SKM-1 (cell line): Measurements from ENCODE around the gene ATXN10.
"Not testable (repeated sequence)": the region's sequence is repeated elsewhere in the genome, so short reads cannot be mapped to it uniquely, and the experiment has no call there.

Source experiments
- DNase-seq: peaks from one replicate; lab custom pipeline; 2025; ENCODE audit not compliant: unreplicated experiment; lab: John Stamatoyannopoulos, UW

The ATXN10 gene

DNA sequence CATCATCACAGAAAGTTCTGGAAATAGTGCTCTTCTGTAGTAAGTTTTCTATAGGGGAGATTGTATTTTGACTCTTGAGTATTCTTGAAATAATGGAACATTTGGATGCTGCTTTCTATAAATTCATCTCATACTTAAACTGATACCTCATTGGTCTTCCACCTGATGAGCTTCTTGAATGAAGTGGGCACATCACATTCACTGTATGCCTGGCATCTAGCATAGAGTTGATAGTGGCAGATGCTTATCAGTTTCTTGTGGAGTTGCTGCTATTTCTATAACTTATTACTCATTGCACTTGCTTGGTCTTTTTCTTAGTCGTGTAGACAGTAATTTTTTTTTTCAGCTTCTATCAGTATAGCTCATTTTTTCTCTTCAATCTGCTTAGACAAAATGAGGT lies 5.4 kb downstream of the ATXN10 start:
- DNase-seq = no peak

DNA sequence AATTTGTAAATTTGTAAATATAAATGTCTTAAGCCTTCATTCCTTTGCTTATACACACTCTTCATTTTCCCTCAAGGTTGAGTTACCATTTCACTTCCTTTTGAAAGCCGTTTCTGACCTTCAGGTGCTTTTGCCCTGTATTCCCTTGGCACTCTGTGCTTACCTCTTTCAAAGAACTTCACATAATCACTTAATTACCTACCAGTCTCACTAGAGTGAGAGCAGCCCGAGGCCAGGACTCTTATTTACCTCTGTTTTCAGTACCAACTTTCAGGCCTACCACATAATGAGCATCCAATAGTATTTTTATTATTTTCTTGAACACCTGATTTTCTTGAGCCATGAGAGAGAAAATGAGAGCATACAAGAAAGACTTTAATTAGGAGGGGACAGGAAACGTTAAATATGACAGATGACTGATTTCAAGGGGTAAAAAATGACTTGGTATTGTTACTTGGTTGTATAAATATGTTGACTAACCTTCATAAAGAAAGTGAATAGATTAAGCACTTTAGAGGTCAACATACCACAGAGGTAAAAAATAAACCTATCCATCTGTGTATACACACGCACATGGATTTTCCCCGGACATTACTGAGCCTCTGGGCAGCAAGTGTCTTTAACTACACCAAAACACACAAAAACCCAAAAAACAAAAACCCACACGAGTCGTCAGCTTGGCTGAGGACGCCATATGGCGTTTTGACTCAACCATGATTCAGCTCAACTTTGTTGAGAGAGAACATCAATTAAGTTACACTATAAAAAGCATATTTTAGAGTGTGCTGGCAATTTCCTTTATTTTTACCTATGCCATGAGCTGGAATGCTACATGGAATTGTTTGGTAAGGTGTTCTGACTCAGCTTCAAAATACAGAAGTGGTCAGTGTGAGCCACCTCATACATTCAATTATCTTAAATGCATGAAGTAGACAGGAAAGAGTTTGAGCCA lies 7.6 kb downstream of the ATXN10 start:
- no peak for DNase-seq

DNA sequence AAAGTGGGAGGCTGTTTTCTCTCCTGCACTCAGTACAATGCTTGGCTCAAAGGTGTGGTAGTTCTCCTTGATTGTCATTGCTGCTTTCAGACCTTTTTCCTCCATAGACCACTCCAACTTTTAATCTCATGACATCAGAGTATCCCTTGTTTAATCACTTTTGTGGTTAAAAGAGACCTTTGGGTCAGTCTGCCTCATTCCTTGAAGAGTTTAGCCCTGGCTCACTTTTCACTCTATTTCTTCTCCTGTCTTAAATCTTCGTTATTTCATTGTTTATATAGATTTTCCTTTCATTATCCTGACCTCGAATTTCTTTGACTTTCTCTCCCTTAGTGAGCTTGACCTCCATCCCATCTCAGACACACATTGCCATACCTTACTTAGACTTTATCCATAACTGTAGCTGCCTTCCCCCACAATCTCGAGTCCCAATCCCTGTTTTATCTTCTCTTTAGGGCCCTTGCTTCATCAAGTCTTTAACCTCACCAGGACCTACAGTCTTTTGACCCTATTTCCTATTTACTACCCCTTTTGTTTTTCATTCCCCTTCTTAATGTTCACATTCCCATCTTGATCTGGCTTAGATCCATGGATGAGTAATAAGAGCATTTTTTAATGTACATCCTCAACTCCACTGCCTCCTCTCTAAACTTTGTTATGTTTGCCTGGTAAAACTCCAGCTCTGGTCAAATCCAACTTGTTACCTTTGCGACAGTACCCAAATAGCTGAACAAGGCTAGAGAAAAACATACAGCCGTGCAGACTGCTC lies 9.5 kb downstream of the ATXN10 start:
- no peak for DNase-seq

DNA sequence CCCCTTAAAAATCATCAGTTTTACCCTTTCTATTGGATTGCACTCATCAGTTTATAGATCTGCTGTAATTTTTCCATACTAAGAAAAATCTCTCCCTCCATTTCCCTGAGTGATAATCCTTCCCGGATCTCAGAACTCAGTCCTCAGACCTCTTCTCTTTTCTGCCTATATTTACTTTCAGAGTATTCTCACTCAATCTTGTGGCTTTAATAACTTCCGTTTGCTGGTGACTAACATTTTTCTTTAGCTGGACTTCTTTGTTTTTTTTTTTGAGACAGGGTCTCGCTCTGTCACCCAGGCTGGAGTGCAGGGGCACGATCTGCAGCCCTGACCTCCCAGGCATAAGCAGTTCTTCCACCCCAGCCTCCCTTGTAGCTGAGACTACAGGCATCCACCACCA lies 10.4 kb downstream of the ATXN10 start:
- DNase-seq = no peak

DNA sequence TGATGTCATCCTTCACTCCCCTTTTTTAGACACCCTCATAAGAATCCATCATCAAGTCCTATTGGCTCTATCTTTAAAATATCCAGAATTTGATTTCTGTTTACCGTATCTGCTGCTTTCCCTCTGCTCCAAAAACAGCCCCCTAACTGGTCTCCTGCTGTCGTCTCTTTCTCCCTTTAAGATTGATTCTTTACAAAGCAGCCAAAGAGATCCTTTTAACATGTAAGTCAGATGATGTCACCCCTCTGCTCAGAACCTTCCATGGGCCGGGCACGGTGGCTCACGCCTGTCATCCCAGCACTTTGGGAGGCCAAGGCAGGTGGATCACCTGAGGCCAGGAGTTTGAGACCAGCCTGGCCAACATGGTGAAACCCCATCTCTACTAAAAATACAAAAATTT lies 11.1 kb downstream of the ATXN10 start:
- DNase-seq = not testable (repeated sequence)

DNA sequence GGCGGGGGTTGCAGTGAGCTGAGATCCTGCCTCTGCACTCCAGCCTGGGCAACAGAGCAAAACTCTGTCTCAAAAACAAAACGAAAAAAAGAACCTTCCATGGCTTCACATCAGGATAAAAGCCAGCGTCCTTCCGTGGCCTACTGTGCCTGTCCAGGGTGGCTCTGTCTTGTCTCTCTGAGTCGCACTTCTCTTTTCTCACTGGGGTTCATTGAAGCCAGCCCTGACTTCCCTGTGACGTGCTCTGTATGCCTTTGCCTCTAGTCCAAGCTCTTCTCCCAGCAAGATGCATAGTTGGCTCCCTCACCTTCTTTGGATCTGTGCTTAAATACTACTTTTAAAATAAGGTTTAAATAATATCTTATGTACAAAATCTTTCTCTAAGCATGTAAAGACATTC lies 11.6 kb downstream of the ATXN10 start:
- peak; percentile 69 for DNase-seq

DNA sequence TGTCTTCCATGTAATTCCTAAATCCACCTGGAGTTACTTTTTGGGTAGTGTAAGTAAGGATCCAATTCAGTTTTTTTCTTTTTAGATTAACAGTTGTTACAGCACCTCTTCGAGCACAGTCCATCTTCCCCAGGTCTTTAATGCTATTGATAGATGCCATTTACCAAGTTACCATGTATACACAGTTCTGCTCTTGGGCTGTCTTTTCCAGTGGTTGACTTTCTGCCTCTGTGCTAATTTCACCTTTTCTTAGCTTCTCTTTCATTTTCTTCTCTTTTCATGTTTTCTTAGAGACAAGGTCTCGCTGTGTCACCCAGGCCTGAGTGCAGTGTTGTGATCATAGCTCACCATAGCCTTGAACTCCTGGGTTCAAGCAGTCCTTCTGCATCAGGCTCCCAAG lies 12.0 kb downstream of the ATXN10 start:
- DNase-seq = no peak

DNA sequence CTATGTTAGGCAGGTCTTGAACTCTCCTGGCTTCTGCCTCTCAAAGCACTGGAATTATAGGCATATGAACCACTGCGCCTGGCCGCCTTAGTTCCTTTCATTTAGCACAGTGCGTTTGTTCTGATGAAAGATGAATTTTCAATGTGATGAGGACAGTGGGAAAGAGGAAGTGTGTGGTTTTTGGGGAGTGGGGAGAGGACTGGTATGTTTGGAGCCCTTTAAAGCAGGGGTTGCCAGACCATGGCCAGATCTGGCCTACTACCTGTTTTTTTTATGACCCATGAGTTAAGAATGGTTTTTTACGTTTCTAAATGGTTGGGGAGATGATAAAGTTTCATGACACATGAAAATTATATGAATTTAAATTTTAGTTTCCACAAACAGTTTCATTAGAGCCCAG lies 12.5 kb downstream of the ATXN10 start:
- DNase-seq = peak; percentile 70

DNA sequence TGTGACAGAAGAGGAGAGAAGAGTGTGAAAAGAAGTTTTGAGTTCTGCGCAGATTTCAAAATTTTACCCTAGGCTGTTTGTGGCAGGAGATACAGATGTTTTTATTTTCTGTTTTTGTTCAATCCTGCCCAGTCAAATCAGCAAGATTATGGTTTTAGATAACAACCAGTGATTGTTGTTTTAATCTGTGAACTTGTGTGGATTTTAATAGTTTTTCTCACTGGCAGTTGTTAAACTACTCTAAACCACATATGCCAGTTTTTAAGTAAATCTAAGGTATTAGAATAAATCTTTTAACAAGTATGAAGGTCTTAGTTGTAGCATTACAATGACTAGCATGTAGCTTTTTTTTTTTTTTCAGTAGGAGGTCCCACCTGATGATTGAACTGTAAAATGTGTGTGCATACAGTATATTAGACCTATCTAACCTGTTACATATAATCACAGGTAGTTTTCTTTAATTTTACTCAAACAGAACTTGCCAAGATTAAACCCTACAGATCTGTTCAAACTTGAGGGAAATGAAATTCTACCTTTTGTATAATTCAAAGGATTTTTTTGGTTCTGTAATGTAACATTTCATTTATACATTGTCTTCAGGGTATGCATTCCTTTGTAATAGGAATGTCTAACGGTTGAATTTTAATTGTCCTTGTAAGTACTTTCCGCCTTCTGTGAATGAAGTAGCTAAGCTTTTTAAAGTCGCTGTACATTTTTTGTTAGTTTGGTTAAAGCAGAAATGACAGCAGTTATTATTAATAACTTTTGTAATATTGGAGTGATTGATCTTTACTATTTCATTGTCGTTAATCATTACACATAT lies 13.3 kb downstream of the ATXN10 start:
- DNase-seq = no peak

DNA sequence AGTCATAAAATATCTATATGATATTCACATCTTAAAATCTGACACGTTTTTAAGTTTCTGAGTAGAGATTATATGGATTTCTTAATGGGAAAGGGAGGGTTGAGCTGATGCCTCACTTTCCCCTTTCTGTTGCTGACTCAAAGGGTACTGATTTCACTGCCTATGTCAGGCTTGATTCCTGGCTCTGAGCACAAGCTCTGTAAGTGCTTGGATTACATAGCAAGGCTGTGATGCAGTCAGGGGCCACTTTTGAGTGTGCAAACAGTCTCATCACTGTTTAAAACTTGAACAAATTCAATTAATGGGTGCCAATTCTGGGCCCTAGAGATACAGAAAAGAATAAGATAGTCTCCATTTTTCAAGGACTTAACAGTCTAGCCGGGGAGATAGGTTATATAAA lies 14.4 kb downstream of the ATXN10 start:
- no peak for DNase-seq

DNA sequence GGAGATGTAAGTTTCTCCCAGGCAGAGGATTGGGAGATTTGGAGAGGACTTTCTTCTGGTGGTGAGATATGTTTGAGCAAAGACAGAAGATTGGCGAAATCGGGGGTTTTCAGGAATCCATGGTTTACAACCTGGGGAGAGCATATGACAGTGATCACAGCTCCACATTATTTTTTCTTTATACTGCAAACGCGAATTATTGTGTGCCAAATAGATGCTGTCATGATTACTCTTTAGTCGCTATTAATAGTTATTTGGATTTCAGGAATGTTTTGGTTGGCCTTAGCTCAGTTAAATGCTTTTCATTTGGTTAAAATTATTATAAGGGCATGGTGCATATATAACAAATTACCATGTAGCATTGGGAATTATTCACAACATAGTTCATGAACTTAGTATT lies 15.2 kb downstream of the ATXN10 start:
- DNase-seq = no peak

DNA sequence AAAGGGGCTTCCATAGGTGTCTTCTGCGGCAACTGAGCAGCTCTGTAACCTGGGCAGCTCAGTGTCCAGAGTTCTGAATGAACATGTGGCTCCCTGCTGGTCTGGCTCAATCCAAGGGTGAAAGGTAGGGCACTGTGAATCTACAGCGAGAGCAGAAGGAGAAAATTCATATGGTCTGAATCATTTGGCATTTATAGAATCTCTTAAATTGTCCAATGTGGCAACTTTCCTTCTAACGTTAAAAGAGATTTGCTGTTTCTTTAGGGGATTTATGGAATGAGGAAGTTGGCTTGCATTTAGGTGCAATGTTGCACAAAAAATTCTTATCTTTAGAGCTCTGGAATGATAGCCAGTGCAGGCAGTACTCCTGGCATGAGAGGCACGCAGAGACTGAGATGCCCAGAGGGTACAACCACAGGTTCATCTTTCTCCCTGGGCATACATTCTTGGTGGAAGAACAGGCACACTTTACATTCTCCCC lies 17.0 kb downstream of the ATXN10 start:
- DNase-seq = no peak

DNA sequence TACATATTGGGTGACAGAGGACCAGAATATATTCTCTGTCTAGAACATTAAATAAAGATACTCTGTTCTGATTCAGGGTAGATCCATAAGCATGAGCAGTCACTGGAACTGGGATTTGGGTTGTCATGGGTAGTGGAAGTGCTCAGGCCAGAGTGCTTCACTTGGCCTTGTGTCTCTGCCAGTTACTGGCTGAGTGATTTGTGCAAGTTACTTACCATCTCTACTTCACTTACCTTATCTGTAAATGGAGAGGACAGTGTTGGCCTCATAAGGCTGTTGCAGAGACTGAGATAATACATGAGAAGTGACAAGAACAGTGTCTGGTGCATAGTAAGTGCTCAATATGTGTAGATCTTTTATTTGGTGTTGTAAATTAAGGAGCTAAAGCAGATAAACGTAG lies 17.6 kb downstream of the ATXN10 start:
- no peak for DNase-seq

DNA sequence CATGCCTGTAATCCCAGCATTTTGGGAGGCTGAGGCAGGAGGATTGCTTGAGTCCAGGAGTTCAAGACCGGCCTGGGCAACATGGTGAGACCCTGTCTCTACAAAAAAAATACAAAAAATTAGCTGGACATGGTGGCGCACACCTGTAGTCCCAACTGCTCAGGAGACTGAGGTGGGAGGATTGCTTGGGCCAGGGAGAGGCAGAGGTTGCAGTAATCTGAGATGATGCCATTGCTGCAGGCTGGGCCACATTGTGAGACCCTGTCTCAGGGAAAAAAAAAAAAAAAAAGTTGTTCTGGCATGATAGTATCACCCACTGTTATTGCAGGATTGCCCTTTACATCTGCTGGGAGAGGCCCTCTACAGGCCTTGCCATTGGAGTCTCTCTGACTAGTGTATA lies 18.4 kb downstream of the ATXN10 start:
- DNase-seq = no peak

DNA sequence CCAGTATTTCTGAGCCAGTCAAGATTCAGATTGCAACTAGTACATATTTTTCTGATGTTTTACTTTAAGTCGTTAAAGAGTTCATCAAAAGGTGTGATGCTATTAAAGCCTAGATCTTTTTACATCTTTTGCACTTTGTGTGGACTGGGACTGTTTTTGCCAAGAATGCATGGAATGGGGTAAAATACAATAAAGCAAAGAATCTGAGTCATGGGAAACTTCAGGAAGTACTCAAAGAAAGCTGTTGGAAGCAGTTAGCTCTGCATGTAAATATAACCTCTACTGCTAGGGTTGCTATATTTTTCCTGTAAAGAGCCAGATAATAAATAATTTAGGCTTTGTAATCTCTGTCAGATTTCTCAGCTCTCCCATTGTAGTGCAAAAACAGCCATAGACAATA lies 20.9 kb downstream of the ATXN10 start:
- DNase-seq = no peak

DNA sequence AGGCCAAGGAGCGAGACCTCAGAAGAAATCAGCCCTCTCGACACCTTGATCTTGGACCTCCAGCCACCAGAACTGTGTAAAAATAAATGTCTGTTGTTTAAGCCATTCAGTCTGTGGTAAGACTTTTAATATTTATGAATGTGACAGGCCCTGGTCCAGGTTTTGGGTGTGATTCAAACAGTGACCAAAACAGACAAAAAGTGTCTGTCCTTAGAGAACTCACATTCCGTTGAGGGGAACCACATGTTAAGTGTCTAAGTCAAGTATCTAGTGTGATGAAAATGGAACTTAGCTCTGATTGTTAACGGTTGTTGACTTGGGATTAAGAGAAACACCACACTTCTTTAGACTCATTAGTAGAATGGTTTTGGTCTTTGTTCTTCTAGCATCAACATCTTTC lies 22.2 kb downstream of the ATXN10 start:
- DNase-seq = no peak

DNA sequence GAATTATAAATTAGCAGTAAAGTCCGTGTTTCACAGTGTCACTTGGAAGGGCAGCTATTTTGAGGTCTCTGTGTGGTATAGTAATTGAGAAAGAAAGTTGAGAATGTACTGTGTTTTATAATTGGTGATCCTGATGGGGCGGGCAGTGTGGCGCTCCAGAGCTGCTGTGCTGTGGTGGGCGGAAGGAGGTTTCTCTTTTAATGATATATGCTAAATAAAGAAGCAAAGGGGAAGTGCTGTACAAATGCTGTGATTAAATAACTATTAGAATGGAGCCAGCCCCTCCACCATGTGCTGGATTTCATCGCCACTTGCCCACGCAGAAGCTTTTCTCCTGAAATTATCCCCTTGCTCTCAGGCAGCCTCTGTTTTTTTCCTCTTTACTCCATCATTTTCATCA lies 24.6 kb downstream of the ATXN10 start:
- DNase-seq = no peak

DNA sequence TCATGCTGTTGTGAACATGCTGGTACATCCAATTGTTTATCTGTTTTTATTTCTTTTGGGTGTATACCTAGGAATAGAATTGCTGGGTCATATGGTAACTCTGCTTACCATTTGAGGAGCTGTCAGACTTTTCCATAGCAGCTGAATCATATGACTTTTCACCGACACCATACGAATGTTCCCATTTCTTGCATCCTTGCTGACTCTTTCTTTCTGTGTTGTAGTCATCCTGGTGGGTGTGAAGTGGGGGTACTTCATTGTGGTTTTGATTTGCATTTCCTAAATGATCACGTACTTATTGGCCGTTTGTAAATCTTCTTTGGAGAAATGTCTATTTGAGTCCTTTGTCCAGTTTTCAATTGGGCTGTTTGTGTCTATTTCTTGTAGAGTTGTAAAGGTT lies 26.5 kb downstream of the ATXN10 start:
- no peak for DNase-seq

DNA sequence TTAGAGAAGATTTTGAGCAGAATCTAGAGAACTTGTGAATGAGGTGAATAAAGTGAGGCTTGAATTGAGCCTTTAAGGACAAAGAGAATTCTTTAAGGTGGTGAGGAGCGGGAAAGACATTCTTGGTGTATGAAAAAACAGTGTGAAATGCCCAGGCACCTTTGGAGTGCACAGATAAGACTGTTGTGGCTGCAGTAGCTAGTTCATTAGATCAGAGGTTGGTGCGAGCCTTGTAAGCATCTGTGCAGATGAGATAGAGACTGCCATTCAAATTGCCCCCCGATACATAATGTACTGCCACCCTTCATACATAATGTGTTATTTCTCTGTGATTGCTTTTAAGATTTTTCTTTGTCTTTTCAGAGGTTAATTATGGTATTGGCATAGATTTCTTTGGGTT lies 31.3 kb downstream of the ATXN10 start:
- no peak for DNase-seq

DNA sequence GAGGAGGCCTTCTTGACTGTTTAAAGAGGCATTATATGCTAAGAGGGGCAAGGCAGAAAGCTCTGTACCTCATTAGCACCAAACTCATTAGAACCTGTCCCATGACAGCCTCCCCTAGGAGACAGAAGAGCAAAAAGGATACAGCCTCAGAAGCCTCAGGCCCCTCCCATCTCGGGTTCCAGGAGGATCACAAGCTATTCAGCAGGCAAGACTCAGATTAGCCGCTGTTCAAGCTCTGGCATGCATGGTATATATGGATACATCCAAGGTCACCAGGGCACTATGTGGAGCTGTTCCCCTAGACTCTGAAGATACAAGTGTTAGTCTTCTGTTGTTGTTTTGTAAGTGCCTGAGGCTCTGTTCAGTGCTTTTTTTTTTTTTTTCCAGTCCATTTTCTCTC lies 32.1 kb downstream of the ATXN10 start:
- no peak for DNase-seq

DNA sequence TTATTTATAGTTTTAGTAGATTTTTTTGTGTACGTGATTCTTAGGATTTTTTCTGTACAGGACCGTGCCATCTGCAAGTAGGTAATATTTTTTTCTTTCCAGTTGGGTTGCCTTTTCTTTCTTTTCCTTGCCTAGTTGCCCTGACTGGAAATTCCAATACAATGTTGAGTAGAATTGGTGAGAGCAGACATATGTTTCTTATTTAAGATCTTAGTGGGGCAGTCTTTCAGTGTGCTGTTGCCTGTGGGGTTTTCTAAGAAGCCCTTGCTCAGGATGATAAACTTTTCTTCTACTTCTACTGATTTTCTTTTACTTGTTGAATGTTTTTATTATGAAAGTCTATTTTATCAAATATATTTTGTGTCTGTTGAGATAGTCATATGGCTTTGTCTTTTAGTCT lies 33.0 kb downstream of the ATXN10 start:
- no peak for DNase-seq
